HG03575 (cell line): ENCODE measurements around the gene PLEKHA5.

Experiments used
- ATAC-seq: cut with Tn5 transposase; IDR thresholded peaks from one replicate; pipeline ENCODE4 v1.9.1; 2021; ENCODE audit not compliant: unreplicated experiment, insufficient number of reproducible peaks, low FRiP score; ENCODE audit errors: extremely low read depth

Gene PLEKHA5

GRCh38 chr12:19191563-19191962, 62.0 kb downstream of the PLEKHA5 start:
- no peak for ATAC-seq

- ATAC-seq: no peak
Observed at GRCh38 chr12:19192710-19193109, 63.2 kb downstream of the PLEKHA5 start.

- ATAC-seq: no peak
Observed at GRCh38 chr12:19194963-19195362, 65.4 kb downstream of the PLEKHA5 start.

- ATAC-seq: no peak
Observed at GRCh38 chr12:19196959-19197630, 67.6 kb downstream of the PLEKHA5 start.

GRCh38 chr12:19198272-19198671, 68.7 kb downstream of the PLEKHA5 start:
- ATAC-seq: no peak

GRCh38 chr12:19199332-19199731, 69.8 kb downstream of the PLEKHA5 start:
- ATAC-seq: no peak

GRCh38 chr12:19200261-19200660, 70.7 kb downstream of the PLEKHA5 start:
- no peak for ATAC-seq

- no peak for ATAC-seq
Observed at GRCh38 chr12:19201661-19202060, 72.1 kb downstream of the PLEKHA5 start.

- no peak for ATAC-seq
Observed at GRCh38 chr12:19203013-19203412, 73.5 kb downstream of the PLEKHA5 start.

- no peak for ATAC-seq
Observed at GRCh38 chr12:19203539-19204506, 74.3 kb downstream of the PLEKHA5 start.

- ATAC-seq: no peak
Observed at GRCh38 chr12:19205120-19205519, 75.6 kb downstream of the PLEKHA5 start.

- ATAC-seq: no peak
Observed at GRCh38 chr12:19206493-19207077, 77.1 kb downstream of the PLEKHA5 start.

- no peak for ATAC-seq
Observed at GRCh38 chr12:19208456-19208855, 78.9 kb downstream of the PLEKHA5 start.

- ATAC-seq: no peak
Observed at GRCh38 chr12:19209661-19210060, 80.1 kb downstream of the PLEKHA5 start.

- no peak for ATAC-seq
Observed at GRCh38 chr12:19211802-19212201, 82.3 kb downstream of the PLEKHA5 start.

GRCh38 chr12:19212245-19212644, 82.7 kb downstream of the PLEKHA5 start:
- ATAC-seq: no peak

- no peak for ATAC-seq
Observed at GRCh38 chr12:19214020-19214419, 84.5 kb downstream of the PLEKHA5 start.

GRCh38 chr12:19215115-19215514, 85.6 kb downstream of the PLEKHA5 start:
- ATAC-seq: no peak

- no peak for ATAC-seq
Observed at GRCh38 chr12:19217446-19217845, 87.9 kb downstream of the PLEKHA5 start.

GRCh38 chr12:19220205-19220604, 90.7 kb downstream of the PLEKHA5 start:
- no peak for ATAC-seq
